Stimulated activated naive CD4-positive, alpha-beta T cell (primary cell): ENCODE measurements around the gene ZNF385C.

ENCODE experiments used
- DNase-seq, 6 experiments: peaks; one replicate each; lab custom pipeline; 2025; lab: John Stamatoyannopoulos, UW

Gene ZNF385C

GRCh38 chr17:42077755-42078154 lies 20.5 kb downstream of the ZNF385C start:
- no peak for DNase-seq

GRCh38 chr17:42076797-42077559 lies 21.3 kb downstream of the ZNF385C start:
- DNase-seq, result no peak

- no peak for DNase-seq
Observed at GRCh38 chr17:42075789-42076188, 22.5 kb downstream of the ZNF385C start.

GRCh38 chr17:42072323-42073187 lies 25.7 kb downstream of the ZNF385C start:
- no peak for DNase-seq

GRCh38 chr17:42071810-42072209 lies 26.5 kb downstream of the ZNF385C start:
- DNase-seq, result no peak

- no peak for DNase-seq
Observed at GRCh38 chr17:42068979-42069378, 29.3 kb downstream of the ZNF385C start.

GRCh38 chr17:42067371-42068091 lies 30.7 kb downstream of the ZNF385C start:
- peak; percentile 5 to 65 (median 61) for DNase-seq

- peak in 1 of 6 experiments; percentile 33 for DNase-seq
Observed at GRCh38 chr17:42065201-42065600, 33.1 kb downstream of the ZNF385C start.

- DNase-seq, result no peak
Observed at GRCh38 chr17:42062681-42063080, 35.6 kb downstream of the ZNF385C start.

GRCh38 chr17:42061646-42062487 lies 36.4 kb downstream of the ZNF385C start:
- DNase-seq, result no peak

- no peak for DNase-seq
Observed at GRCh38 chr17:42060231-42060630, 38.0 kb downstream of the ZNF385C start.

- no peak for DNase-seq
Observed at GRCh38 chr17:42059815-42060214, 38.5 kb downstream of the ZNF385C start.

- no peak for DNase-seq
Observed at GRCh38 chr17:42058063-42058462, 40.2 kb downstream of the ZNF385C start.

GRCh38 chr17:42056635-42057034 lies 41.6 kb downstream of the ZNF385C start:
- DNase-seq, result no peak

GRCh38 chr17:42055496-42055895 lies 42.8 kb downstream of the ZNF385C start:
- DNase-seq, result no peak

- no peak for DNase-seq
Observed at GRCh38 chr17:42055027-42055426, 43.2 kb downstream of the ZNF385C start.

- no peak for DNase-seq
Observed at GRCh38 chr17:42053731-42054500, 44.4 kb downstream of the ZNF385C start.

GRCh38 chr17:42052346-42052877 lies 45.9 kb downstream of the ZNF385C start:
- DNase-seq, result no peak

- DNase-seq, result no peak
Observed at GRCh38 chr17:42051645-42052044, 46.6 kb downstream of the ZNF385C start.

GRCh38 chr17:42051013-42051400 lies 47.3 kb downstream of the ZNF385C start:
- DNase-seq, result no peak
